Stimulated activated CD8-positive, alpha-beta memory T cell treated with anti-CD3 and anti-CD28 coated beads, Interleukin-12 subunit alpha, Interleukin-12 subunit beta, amount 100 ng/mL, for 1 hour (primary cell): ENCODE measurements around the gene ERLEC1.
"Not testable (repeated sequence)": the region's sequence is repeated elsewhere in the genome, so short reads cannot be mapped to it uniquely, and the experiment has no call there.

Experiments used
- DNase-seq: peaks from one replicate; pipeline ENCODE4 v3.0.0-alpha.2; 2020; ENCODE audit warnings: low read depth

ERLEC1 gene, protein sequence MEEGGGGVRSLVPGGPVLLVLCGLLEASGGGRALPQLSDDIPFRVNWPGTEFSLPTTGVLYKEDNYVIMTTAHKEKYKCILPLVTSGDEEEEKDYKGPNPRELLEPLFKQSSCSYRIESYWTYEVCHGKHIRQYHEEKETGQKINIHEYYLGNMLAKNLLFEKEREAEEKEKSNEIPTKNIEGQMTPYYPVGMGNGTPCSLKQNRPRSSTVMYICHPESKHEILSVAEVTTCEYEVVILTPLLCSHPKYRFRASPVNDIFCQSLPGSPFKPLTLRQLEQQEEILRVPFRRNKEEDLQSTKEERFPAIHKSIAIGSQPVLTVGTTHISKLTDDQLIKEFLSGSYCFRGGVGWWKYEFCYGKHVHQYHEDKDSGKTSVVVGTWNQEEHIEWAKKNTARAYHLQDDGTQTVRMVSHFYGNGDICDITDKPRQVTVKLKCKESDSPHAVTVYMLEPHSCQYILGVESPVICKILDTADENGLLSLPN

DNA sequence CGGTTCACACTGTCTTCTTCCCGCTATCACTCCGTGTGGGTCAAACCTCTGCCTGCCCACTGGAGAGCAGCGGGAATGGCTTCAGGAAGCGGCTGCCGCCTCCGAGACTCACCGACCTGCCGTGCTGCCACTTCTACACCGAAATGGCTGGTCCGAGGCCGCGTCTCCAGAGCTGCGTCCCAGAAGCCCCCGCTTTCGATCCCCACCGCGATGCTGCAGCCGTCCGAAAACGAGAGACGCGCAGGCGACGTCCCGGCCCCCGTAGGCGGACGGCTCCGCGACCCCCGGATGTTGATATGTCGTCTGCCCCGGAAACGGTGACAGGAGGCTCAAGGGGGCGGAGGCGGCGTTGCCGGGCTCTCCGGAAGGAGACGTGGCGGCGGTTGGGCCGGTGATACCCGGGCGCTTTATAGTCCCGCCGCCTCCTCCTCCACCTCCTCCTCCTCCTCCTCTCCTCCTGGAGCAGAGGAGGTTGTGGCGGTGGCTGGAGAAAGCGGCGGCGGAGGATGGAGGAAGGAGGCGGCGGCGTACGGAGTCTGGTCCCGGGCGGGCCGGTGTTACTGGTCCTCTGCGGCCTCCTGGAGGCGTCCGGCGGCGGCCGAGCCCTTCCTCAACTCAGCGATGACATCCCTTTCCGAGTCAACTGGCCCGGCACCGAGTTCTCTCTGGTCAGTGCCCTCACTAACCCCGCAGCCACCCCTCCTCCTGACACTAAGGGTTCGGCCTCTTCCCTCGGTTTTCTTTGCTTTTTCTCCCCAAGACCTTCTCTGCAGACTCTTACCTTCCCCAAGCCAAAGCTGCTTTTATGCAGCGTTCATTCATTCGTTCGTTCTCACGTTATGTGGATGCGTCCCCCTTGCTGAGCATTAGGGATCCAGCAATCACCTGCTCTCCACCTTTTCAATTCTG, at the start of gene ERLEC1, which contains the start of gene ASB3:
Gene ERLEC1, plus strand, starts transcription at position 340 of the 909 bp plus-strand sequence. Its CDS starts 167 bp downstream, at position 507.
Gene ASB3, minus strand, starts transcription at position 249 of the 909 bp plus-strand sequence. CDS start 21,381 bp downstream, outside the sequence.
- DNase-seq: peak; percentile 71

GRCh38 chr2:53737091-53737490, 49.8 kb upstream of the ERLEC1 start:
- DNase-seq: no peak

DNA sequence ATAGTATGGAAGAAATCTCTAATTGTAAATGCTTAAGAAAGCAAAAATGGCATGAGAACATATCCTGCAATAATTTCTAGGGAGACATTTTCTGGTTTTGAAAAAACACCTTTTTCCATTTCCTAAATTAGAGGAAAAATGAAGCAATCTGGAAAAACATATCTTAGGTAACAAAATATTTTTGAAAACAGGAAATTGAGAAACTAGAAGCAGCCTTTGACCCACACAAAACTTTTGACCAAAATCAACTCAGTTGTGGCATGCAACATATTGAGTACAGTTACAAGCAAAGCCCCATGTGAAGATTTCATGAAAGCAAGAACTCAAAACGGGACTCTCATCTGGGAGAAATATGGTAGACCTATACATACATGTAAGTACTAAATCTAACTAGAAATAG, 47.8 kb upstream of the ERLEC1 start:
- DNase-seq: no peak

DNA sequence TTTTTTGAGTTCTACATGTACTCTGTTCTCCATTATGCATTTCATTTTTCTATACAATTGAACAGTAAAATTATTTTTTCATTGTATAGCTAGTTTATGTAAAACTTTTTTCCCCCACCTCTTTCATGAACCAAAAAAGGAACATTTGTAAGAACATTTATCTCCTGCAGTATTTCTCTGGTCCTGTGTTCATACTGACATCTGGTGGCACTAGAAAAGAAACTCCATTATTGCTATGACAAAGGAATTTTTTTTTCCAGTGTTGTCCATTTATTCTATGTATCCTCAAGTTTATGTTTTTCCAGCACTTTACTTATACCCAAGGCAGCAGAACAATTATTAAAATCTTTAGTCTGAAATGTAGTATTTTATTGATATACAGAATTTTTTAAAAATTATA, 46.7 kb upstream of the ERLEC1 start:
- no peak for DNase-seq

GRCh38 chr2:53744395-53745065, 42.3 kb upstream of the ERLEC1 start:
- DNase-seq: no peak

GRCh38 chr2:53750041-53750768, 36.6 kb upstream of the ERLEC1 start:
- DNase-seq: no peak

- no peak for DNase-seq
Measured at GRCh38 chr2:53751728-53752127, 35.1 kb upstream of the ERLEC1 start.

DNA sequence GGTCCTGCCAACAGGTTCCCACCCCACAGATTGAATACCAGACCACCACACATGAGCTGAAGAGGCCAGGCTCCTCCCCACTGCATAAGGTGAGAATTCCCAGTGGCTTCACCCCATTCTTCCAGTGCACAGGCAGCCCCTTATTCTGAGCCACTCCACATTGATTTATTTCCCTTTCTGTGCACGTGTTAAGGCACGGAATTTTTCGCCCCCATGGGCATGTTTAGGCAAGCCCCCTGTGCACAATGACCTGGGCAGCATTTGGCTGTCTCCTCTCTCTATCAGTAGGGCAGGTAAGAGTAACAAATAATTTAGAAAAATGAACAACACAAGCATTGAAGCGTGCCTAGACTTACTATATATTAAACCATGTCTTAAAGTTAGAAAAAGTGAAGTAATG, 34.5 kb upstream of the ERLEC1 start:
- no peak for DNase-seq

DNA sequence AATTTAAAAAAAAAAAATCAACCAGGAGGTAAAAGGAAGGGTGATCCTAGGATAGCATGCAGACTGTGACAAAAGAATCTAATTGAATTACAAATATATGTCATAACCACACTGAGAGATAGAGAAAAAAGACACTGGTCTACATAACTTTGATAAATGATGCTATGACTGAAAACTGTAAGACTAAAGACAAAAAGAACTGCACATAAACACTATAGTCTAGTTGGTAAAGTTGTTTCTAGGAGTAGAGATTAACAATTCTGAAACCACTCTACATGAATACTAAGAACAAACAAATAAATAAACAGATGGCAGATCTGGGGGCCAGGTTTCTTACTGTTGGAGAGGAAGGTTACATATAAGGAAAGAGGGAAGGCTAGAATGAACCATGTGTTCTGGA, 33.8 kb upstream of the ERLEC1 start:
- no peak for DNase-seq

GRCh38 chr2:53755121-53755520, 31.7 kb upstream of the ERLEC1 start:
- no peak for DNase-seq

GRCh38 chr2:53756644-53757043, 30.2 kb upstream of the ERLEC1 start:
- DNase-seq: no peak

DNA sequence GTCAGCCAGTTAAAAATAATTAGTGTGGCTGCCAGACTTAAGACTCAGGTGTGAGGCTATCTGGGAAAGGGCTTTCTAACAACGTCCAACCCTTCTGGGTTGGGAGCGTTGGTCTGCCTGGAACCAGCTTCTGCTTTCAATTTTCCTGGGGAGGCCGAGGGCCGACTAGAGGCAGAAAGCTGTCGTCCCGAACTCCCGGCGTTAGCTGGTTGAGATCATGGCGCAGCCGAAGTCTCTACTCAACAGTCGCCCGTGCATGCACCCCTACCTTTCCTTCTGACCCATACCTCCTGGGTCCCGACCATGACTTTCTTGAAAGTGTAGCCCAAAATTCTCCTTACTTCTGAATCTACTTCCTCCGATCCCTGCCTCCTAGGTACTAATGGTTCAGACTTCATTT, 29.6 kb upstream of the ERLEC1 start:
- DNase-seq: not testable (repeated sequence)

DNA sequence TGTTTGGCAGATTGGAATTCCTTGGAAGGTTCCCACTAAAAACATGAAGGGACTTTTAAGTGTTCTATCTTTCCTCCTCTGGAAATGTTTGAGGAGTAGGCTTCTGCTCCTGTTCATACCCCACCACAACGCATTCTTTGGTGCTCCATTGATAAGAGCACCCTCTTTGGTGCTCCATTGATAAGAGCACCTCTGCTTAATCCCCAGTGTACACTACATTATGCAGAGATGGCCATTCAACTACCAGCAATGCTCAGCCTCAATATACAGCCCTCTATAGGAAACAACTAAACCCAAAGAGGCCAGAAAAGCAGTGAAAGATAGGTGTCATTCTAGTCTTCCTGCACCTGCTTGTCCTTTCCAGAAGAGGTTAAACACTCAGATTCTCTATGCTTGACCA, 21.1 kb upstream of the ERLEC1 start:
- DNase-seq: no peak

DNA sequence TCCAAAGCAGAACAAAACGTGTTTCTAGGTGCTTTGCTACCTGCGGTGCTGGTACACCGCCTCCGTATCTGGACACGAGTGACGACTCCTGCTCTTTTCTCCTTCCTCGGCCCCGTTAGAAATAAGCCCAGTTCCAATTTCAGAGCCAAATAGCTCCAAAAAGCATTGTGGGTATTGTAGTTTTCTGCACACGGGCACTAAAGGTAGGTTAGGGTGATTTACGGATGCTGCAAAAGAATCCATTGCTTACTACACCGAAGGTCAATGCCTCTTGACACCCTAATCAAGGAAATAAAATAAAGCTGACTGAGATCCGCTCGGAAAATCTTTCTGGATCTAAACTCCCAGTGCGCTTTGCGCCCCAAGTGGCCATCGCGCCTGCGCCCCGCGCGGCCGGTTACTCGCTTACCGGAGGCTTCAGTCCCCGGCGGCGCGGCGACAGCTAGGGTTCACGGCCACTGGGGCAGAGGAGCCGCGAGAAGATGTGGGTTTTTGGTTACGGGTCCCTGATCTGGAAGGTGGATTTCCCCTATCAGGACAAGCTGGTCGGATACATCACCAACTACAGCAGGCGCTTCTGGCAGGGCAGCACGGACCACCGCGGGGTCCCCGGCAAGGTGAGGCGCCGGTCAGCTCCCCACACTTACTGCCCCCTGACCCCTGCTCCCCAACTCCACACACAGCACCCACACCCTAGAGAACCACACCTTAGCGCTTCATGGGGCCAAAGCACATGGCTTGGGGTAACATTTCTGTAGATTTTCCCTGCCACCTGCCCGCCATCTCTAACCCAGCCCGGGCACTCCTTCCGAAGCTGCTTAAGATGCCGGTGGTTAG, 19.2 kb upstream of the ERLEC1 start, which contains the start of gene CHAC2:
Gene CHAC2, plus strand, starts transcription at position 400 of the 837 bp plus-strand sequence. Its CDS starts 83 bp downstream, at position 483.
- peak; percentile 74 for DNase-seq

DNA sequence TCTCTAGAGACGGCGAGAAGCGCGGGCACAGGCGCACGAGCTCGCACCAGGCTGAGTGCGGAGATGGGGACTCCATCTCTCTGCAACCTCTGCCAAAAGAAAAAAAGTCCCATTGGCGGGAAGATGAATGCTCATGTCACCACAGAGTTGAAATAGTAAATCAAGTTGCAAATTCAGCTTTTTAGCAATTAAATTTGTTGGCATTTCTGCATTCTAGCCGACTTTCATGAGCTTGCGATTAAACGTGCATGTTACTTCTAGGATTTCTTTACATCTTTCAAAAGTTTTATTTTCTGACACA, 18.7 kb upstream of the ERLEC1 start:
- DNase-seq: no peak

- DNase-seq: no peak
Measured at GRCh38 chr2:53769318-53769945, 17.4 kb upstream of the ERLEC1 start.

- no peak for DNase-seq
Measured at GRCh38 chr2:53770264-53770663, 16.6 kb upstream of the ERLEC1 start.

DNA sequence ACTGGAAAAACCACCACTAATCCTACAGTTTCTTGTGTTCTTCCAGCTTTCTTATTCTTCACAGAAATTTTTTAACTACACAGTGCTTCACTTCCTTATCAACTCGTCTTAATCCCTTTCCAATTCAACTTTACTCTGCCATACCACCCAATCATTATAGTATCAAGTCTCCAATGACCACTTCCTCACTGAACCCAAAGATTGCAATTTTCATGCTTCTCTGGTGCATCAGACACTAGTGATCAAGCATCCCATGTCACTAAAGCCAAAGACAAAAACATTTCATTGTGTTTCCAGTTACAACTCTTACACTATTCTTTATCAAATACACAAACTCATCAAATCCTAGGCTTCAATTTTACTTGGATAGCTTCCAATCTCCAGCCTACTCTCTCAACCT, 9.7 kb upstream of the ERLEC1 start:
- no peak for DNase-seq

- DNase-seq: no peak
Measured at GRCh38 chr2:53778536-53779162, 8.2 kb upstream of the ERLEC1 start.

- DNase-seq: no peak
Measured at GRCh38 chr2:53780056-53780455, 6.8 kb upstream of the ERLEC1 start.
